ENCODE data around the gene SEMA3D.

GRCh38 chr7:85011127-85011526 lies 175.7 kb downstream of the SEMA3D start:
- TF ChIP-seq CC2D1A (IDR thresholded peaks at IDR 0.05) (no peak), CTCF (IDR thresholded peaks at IDR 0.05 in 2 of 3, conservative IDR thresholded peaks at IDR 0.05 in 1 of 3; ENCODE audit: insufficient read depth in 2 of 3, low read depth in 1 of 3, low read length in 3 of 3) (no peak), MXD1 (CRISPR knock-in tag; IDR thresholded peaks at IDR 0.05; ENCODE audit: borderline replicate concordance, poor library complexity, severe bottlenecking) (no peak), CREB1 (IDR thresholded peaks at IDR 0.05) (no peak), CREB1 (CRISPR knock-in tag; IDR thresholded peaks at IDR 0.05) (no peak), HBP1 (CRISPR knock-in tag; IDR thresholded peaks at IDR 0.05) (no peak), NRF1 (conservative IDR thresholded peaks at IDR 0.05 in 1 of 2, IDR thresholded peaks at IDR 0.05 in 1 of 2) (no peak), POLR2A (conservative IDR thresholded peaks at IDR 0.05) (no peak), EZH2 (IDR thresholded peaks at IDR 0.05; ENCODE audit: borderline replicate concordance, low read depth, low read length) (no peak), MAZ (CRISPR knock-in tag; conservative IDR thresholded peaks at IDR 0.05 in 1 of 2, IDR thresholded peaks at IDR 0.05 in 1 of 2) (no peak), SIN3A (IDR thresholded peaks at IDR 0.05; ENCODE audit: borderline replicate concordance in 2 of 2, control insufficient read depth in 1 of 2, low read depth in 2 of 2, low read length in 2 of 2) (no peak), RB1 (IDR thresholded peaks at IDR 0.05; ENCODE audit: low read depth) (no peak)

Data from K562 (cell line).